GM12801 (cell line): ENCODE data around the gene MARVELD1.

ENCODE experiments used
- CTCF ChIP-seq: IDR thresholded peaks from one replicate; pipeline ENCODE4 v1.5.1; 2011; ENCODE audit warnings: control low read depth; ENCODE audit not compliant: insufficient read length; ENCODE audit errors: extremely low read depth

Gene MARVELD1

GRCh38 chr10:97703398-97704067 lies 10.0 kb upstream of the MARVELD1 start:
- no peak for TF ChIP-seq CTCF

GRCh38 chr10:97704341-97704740 lies 9.2 kb upstream of the MARVELD1 start:
- TF ChIP-seq CTCF: no peak

GRCh38 chr10:97705006-97705670 lies 8.4 kb upstream of the MARVELD1 start:
- TF ChIP-seq CTCF: no peak

GRCh38 chr10:97707134-97707861 lies 6.2 kb upstream of the MARVELD1 start:
- TF ChIP-seq CTCF: no peak

GRCh38 chr10:97708167-97708566 lies 5.4 kb upstream of the MARVELD1 start:
- TF ChIP-seq CTCF: no peak

GRCh38 chr10:97708976-97709946 lies 4.3 kb upstream of the MARVELD1 start:
- TF ChIP-seq CTCF: no peak
